GM23338 (cell line): ENCODE data around the gene BTN2A1. TPM values are rescaled to one million over a fixed set of nuclear protein-coding genes. Genes with fewer than 3 reads are reported as not detected.
A peak's percentile ranks its signal among the peaks of the same experiment; 100 is the strongest.

Experiments
- ATAC-seq: fragments of 200-7000 bp; cut with Tn5 transposase; 3 replicates; pipeline ENCODE4 v1.9.1; 2020
- DNase-seq: peaks from one replicate; pipeline ENCODE4 v3.0.0-alpha.2; 2015; ENCODE audit warnings: low spot score
- H2AFZ ChIP-seq: fragments of 200-600 bp; sonication (generic); 2 replicates; pipeline ENCODE4 v1.8.0; 2016; ENCODE audit warnings: antibody characterized with exemption, mild to moderate bottlenecking, moderate library complexity
- H3F3A ChIP-seq: fragments of 200-600 bp; sonication (generic); replicated peaks from 2 replicates; pipeline ENCODE4 v1.8.0; 2017; ENCODE audit warnings: antibody characterized with exemption, mixed run types, low read depth
- H3K27ac ChIP-seq: fragments of 200-600 bp; sonication (generic); 2 replicates; pipeline ENCODE4 v1.6.1; 2016; ENCODE audit warnings: low read depth
- H3K27me3 ChIP-seq: fragments of 200-600 bp; sonication (generic); 2 replicates; pipeline ENCODE4 v1.8.0; 2016; ENCODE audit warnings: mild to moderate bottlenecking, mixed run types, moderate library complexity; ENCODE audit not compliant: insufficient read depth
- H3K36me3 ChIP-seq: fragments of 200-600 bp; sonication (generic); 2 replicates; pipeline ENCODE4 v1.8.0; 2016; ENCODE audit warnings: mild to moderate bottlenecking; ENCODE audit not compliant: insufficient read depth
- H3K4me1 ChIP-seq: fragments of 200-600 bp; sonication (generic); 2 replicates; pipeline ENCODE4 v1.8.0; 2016; ENCODE audit warnings: mild to moderate bottlenecking, moderate library complexity; ENCODE audit not compliant: insufficient read depth
- H3K4me2 ChIP-seq: fragments of 200-600 bp; sonication (generic); 2 replicates; pipeline ENCODE4 v1.7.1; 2017; ENCODE audit warnings: mixed run types
- H3K4me3 ChIP-seq: fragments of 200-600 bp; sonication (generic); 2 replicates; pipeline ENCODE4 v1.6.1; 2016; ENCODE audit warnings: mixed run types
- H3K79me2 ChIP-seq: fragments of 200-600 bp; sonication (generic); replicated peaks from 2 replicates; pipeline ENCODE4 v1.8.0; 2017; ENCODE audit warnings: mild to moderate bottlenecking; ENCODE audit not compliant: insufficient read depth
- H3K9me2 ChIP-seq: fragments of 200-600 bp; sonication (generic); 2 replicates; pipeline ENCODE4 v1.8.0; 2017; ENCODE audit not compliant: insufficient read depth
- H4K20me1 ChIP-seq: fragments of 200-600 bp; sonication (generic); replicated peaks from 2 replicates; pipeline ENCODE4 v1.8.0; 2017; ENCODE audit warnings: mild to moderate bottlenecking; ENCODE audit not compliant: insufficient read depth
- H3K27ac Mint-ChIP-seq: 2 replicates; pipeline ENCODE4 v1.8.0; 2020; ENCODE audit warnings: inconsistent platforms, mild to moderate bottlenecking, moderate library complexity, mixed read lengths
- H3K27me3 Mint-ChIP-seq: 3 replicates; pipeline ENCODE4 v1.8.0; 2022; ENCODE audit warnings: low read depth, mild to moderate bottlenecking, moderate library complexity, mixed read lengths, inconsistent platforms; ENCODE audit not compliant: insufficient read depth, poor library complexity
- H3K36me3 Mint-ChIP-seq: 3 replicates; pipeline ENCODE4 v1.8.0; 2021; ENCODE audit warnings: low read depth, mild to moderate bottlenecking, inconsistent platforms, moderate library complexity, mixed read lengths
- H3K4me1 Mint-ChIP-seq: 3 replicates; pipeline ENCODE4 v1.8.0; 2020; ENCODE audit warnings: mild to moderate bottlenecking, inconsistent platforms, mixed read lengths
- H3K4me3 Mint-ChIP-seq: 3 replicates; pipeline ENCODE4 v1.8.0; 2021; ENCODE audit warnings: moderate library complexity, mild to moderate bottlenecking, inconsistent platforms, mixed read lengths
- H3K9me3 Mint-ChIP-seq: 3 replicates; pipeline ENCODE4 v1.8.0; 2020; ENCODE audit warnings: moderate library complexity, mild to moderate bottlenecking, inconsistent platforms, mixed read lengths
- CREB1 ChIP-seq: fragments of 250-450 bp; sonication (Bioruptor Pico); IDR thresholded peaks from 2 replicates; pipeline ENCODE4 v1.5.0; 2020; ENCODE audit warnings: low read depth, mild to moderate bottlenecking, moderate library complexity
- CTCF ChIP-seq, 2 experiments: fragments of 200-600 bp in 1 of 2; sonication (generic) in 1 of 2; conservative IDR thresholded peaks; 2 replicates each; pipeline versions ENCODE4 v1.5.1 to v1.6.1; 2016 to 2017; ENCODE audit warnings: antibody characterized with exemption in 2 of 2, low read depth in 2 of 2, mild to moderate bottlenecking in 2 of 2, moderate library complexity in 1 of 2
- ETS1 ChIP-seq: IDR thresholded peaks from 2 replicates; pipeline ENCODE4 v1.6.1; 2016; ENCODE audit warnings: antibody characterized with exemption
- EZH2 ChIP-seq: fragments of 200-600 bp; sonication (generic); IDR thresholded peaks from one replicate; pipeline ENCODE4 v1.8.0; 2017; ENCODE audit warnings: antibody characterized with exemption, mild to moderate bottlenecking, low read depth; ENCODE audit not compliant: unreplicated experiment
- EZH2phosphoT487 ChIP-seq: fragments of 200-600 bp; sonication (generic); IDR thresholded peaks from one replicate; pipeline ENCODE4 v1.8.1; 2018; ENCODE audit warnings: antibody characterized with exemption; ENCODE audit not compliant: unreplicated experiment
- JUNB ChIP-seq: IDR thresholded peaks from one replicate; pipeline ENCODE4 v1.6.1; 2016; ENCODE audit warnings: antibody characterized with exemption; ENCODE audit not compliant: unreplicated experiment
- NANOG ChIP-seq: IDR thresholded peaks from 2 replicates; pipeline ENCODE4 v1.6.1; 2016; ENCODE audit warnings: antibody characterized with exemption, borderline replicate concordance
- POLR2AphosphoS5 ChIP-seq: IDR thresholded peaks from 2 replicates; pipeline ENCODE4 v1.6.1; 2016; ENCODE audit warnings: antibody characterized with exemption, low read depth
- REST ChIP-seq: IDR thresholded peaks from one replicate; pipeline ENCODE4 v1.6.1; 2018; ENCODE audit warnings: antibody characterized with exemption; ENCODE audit not compliant: unreplicated experiment
- STAT1 ChIP-seq: IDR thresholded peaks from one replicate; pipeline ENCODE4 v1.6.1; 2016; ENCODE audit warnings: antibody characterized with exemption; ENCODE audit not compliant: unreplicated experiment
- ZNF114 ChIP-seq: fragments of 250-450 bp; sonication (Bioruptor Pico); IDR thresholded peaks from 2 replicates; pipeline ENCODE4 v1.5.0; 2020; ENCODE audit warnings: mild to moderate bottlenecking, moderate library complexity
- ZNF331 ChIP-seq: fragments of 250-450 bp; sonication (Bioruptor Pico); IDR thresholded peaks from 2 replicates; pipeline ENCODE4 v1.5.0; 2020; ENCODE audit warnings: low read depth, mild to moderate bottlenecking, moderate library complexity
- ZNF462 ChIP-seq: fragments of 250-450 bp; sonication (Bioruptor Pico); IDR thresholded peaks from 2 replicates; pipeline ENCODE4 v1.5.0; 2020; ENCODE audit warnings: mild to moderate bottlenecking, moderate library complexity
- polyA plus RNA-seq: library from polyadenylated mRNA; unstranded; fragments of >200 nt; fragmentation: Nextera tagmentation; extraction: Ambion mirVana; gene quantifications from 2 replicates; pipeline ENCODE4 v1.2.1, GENCODE V29; 2016
- total RNA-seq: library from RNA; depleted of rRNA; stranded (reverse); fragments of >200 nt; shearing (Covaris generic); gene quantifications from 2 replicates; pipeline ENCODE4 v1.2.3, GENCODE V29; 2014

BTN2A1 gene
- total and polyA plus RNA-seq, 2 experiments from 2014 or later = 6.3 to 7.0 TPM

- peaks cover 31% of the 10 kb centered on the region for H3K27me3 Mint-ChIP-seq
- no peaks in the 10 kb centered on the region for H3K9me3 Mint-ChIP-seq
- peak within 1 kb of the TSS; percentile 65 for H3K4me3 ChIP-seq
These were observed 42.3 kb downstream of the BTN2A1 start, which contains the start of gene BTN1A1 for GRCh38 chr6:26500102-26500501. BTN1A1 (plus strand) TSS chr6:26500303; CDS start chr6:26501287, 984 bp downstream.

More at GRCh38 chr6:26500102-26500501, 42.3 kb downstream of the BTN2A1 start, which contains the start of gene BTN1A1:
- no peaks in the 10 kb centered on the region for H3K36me3 Mint-ChIP-seq
- Histone ChIP-seq H3F3A (peaks cover 6% of the 10 kb centered on the region; the same call in 1 of the 2 replicates), H3K36me3 (no peaks in the 10 kb centered on the region), H3K79me2 (no peaks in the 10 kb centered on the region), H3K4me2 (peak within 1 kb of the TSS; percentile 89), H3K4me1 (peaks cover 4% of the 10 kb centered on the region; the same call in 1 of the 2 replicates), H3K27me3 (peaks cover 45% of the 10 kb centered on the region), H4K20me1 (no peaks in the 10 kb centered on the region), H2AFZ (peak within 1 kb of the TSS; percentile 100), H3K9me2 (no peaks in the 10 kb centered on the region), H3K27ac (no peak within 1 kb of the TSS)
- TF ChIP-seq EZH2 = no peak
- no peak for TF ChIP-seq EZH2phosphoT487
- no peak for TF ChIP-seq POLR2AphosphoS5
- no peak for TF ChIP-seq ETS1
- no peak for TF ChIP-seq ZNF331 (CRISPR knock-in tag)
- no peak for TF ChIP-seq REST
- TF ChIP-seq ZNF114 = no peak
- TF ChIP-seq JUNB = no peak
- TF ChIP-seq ZNF462 = no peak
- TF ChIP-seq STAT1 = no peak
- TF ChIP-seq CREB1 (CRISPR knock-in tag) = no peak
- TF ChIP-seq NANOG = no peak
- no peak for TF ChIP-seq CTCF (conservative IDR thresholded peaks at IDR 0.05; ENCODE audit: low read depth in 2 of 2)
- peaks cover 12% of the 10 kb centered on the region for H3K4me1 Mint-ChIP-seq
- DNase-seq (peak; percentile 58), ATAC-seq (peak; percentile 26)
- no peak within 1 kb of the TSS for H3K27ac Mint-ChIP-seq
- peak within 1 kb of the TSS; percentile 75 for H3K4me3 Mint-ChIP-seq
